Osteoblast (primary cell): ENCODE data around the gene SWAP70. TPM values are rescaled to one million over a fixed set of nuclear protein-coding genes. Genes with fewer than 3 reads are reported as not detected.
A peak's percentile ranks its signal among the peaks of the same experiment; 100 is the strongest.

Experiments used
- DNase-seq: peaks from one replicate; pipeline ENCODE4 v3.0.0; 2011; ENCODE audit warnings: low spot score, mixed read lengths; ENCODE audit not compliant: insufficient read length; ENCODE audit errors: missing footprints
- H2AFZ ChIP-seq: 2 replicates; pipeline ENCODE4 v1.6.0; 2011; ENCODE audit warnings: mild to moderate bottlenecking, low read length
- H3K27ac ChIP-seq: 2 replicates; pipeline ENCODE4 v1.5.1; 2011; ENCODE audit warnings: mild to moderate bottlenecking, low read depth, low read length, moderate library complexity
- H3K27me3 ChIP-seq: 2 replicates; pipeline ENCODE4 v1.6.0; 2012; ENCODE audit warnings: mild to moderate bottlenecking, control low read depth, inconsistent platforms, low read length, moderate library complexity; ENCODE audit not compliant: insufficient read depth
- H3K36me3 ChIP-seq: 2 replicates; pipeline ENCODE4 v1.5.1; 2011; ENCODE audit warnings: mild to moderate bottlenecking, low read length, control low read depth, moderate library complexity; ENCODE audit not compliant: insufficient read depth
- H3K4me1 ChIP-seq: 2 replicates; pipeline ENCODE4 v1.5.1; 2011; ENCODE audit warnings: mild to moderate bottlenecking, low read length, control low read depth, moderate library complexity; ENCODE audit not compliant: insufficient read depth
- H3K4me2 ChIP-seq: 2 replicates; pipeline ENCODE4 v1.6.0; 2011; ENCODE audit warnings: mild to moderate bottlenecking, low read length; ENCODE audit not compliant: insufficient read depth
- H3K4me3 ChIP-seq: fragments of 200-600 bp; sonication (generic); 3 replicates; pipeline ENCODE4 v1.5.1; 2012; ENCODE audit warnings: mild to moderate bottlenecking, low read length, inconsistent platforms; ENCODE audit not compliant: insufficient read depth
- H3K79me2 ChIP-seq: 2 replicates; pipeline ENCODE4 v1.6.0; 2012; ENCODE audit warnings: mild to moderate bottlenecking, low read length, control low read depth, inconsistent platforms; ENCODE audit not compliant: insufficient read depth
- H3K9me3 ChIP-seq: 2 replicates; pipeline ENCODE4 v1.5.1; 2011; ENCODE audit warnings: low read depth, low read length, control low read depth
- H4K20me1 ChIP-seq: 2 replicates; pipeline ENCODE4 v1.6.0; 2012; ENCODE audit warnings: mild to moderate bottlenecking, low read length, control low read depth; ENCODE audit not compliant: insufficient read depth
- total RNA-seq: library from RNA; depleted of rRNA; stranded (reverse); fragments of >200 nt; gene quantifications from 2 replicates; pipeline ENCODE4 v1.2.3, GENCODE V29; 2012
- TF ChIP-seq, protein P1 (sequence below): IDR thresholded peaks from 2 replicates; pipeline ENCODE4 v1.5.1; 2011; ENCODE audit warnings: mild to moderate bottlenecking, low read depth, low read length, moderate library complexity; ENCODE audit errors: extremely low read depth

SWAP70 gene
- total RNA-seq, 1 donor = 62.2 TPM

GRCh38 chr11:9688716-9689511 lies 25.0 kb downstream of the SWAP70 start:
- Histone ChIP-seq H3K4me3 (peak overlapping the region; percentile 24), H3K36me3 (no peaks in the 10 kb centered on the region), H3K79me2 (peaks cover 67% of the 10 kb centered on the region), H4K20me1 (peaks cover 10% of the 10 kb centered on the region), H2AFZ (peak overlapping the region; percentile 34), H3K27ac (peak overlapping the region; percentile 73), H3K4me1 (peaks cover 36% of the 10 kb centered on the region), H3K4me2 (peak overlapping the region; percentile 63), H3K9me3 (no peaks in the 10 kb centered on the region), H3K27me3 (no peaks in the 10 kb centered on the region)
- peak; percentile 68 for DNase-seq
- TF ChIP-seq, protein P1, sequence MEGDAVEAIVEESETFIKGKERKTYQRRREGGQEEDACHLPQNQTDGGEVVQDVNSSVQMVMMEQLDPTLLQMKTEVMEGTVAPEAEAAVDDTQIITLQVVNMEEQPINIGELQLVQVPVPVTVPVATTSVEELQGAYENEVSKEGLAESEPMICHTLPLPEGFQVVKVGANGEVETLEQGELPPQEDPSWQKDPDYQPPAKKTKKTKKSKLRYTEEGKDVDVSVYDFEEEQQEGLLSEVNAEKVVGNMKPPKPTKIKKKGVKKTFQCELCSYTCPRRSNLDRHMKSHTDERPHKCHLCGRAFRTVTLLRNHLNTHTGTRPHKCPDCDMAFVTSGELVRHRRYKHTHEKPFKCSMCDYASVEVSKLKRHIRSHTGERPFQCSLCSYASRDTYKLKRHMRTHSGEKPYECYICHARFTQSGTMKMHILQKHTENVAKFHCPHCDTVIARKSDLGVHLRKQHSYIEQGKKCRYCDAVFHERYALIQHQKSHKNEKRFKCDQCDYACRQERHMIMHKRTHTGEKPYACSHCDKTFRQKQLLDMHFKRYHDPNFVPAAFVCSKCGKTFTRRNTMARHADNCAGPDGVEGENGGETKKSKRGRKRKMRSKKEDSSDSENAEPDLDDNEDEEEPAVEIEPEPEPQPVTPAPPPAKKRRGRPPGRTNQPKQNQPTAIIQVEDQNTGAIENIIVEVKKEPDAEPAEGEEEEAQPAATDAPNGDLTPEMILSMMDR = no peak

DNA sequence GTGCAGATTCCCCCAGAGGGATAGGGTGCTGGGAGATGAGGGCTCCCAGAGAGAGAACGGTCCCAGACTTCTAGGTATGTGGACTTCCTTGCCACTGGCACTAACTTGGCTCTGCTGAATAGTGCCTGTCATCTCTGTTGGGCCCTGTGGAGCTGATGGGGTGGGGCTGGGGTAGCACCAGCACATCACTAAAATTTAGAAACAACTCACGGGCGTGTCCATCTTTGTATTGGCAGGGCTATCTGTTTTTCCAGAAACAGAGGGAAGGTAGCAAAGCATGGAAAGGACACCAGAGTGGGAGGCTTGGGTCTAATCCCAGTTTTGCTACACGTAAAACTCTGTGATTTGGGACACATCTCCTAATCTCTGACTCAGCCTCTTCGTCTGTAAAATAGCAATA lies 25.8 kb downstream of the SWAP70 start:
- Histone ChIP-seq H2AFZ (no peak overlapping the region), H3K36me3 (peaks cover 2% of the 10 kb centered on the region), H3K27ac (peak overlapping the region; percentile 73), H3K4me3 (no peak overlapping the region), H3K27me3 (no peaks in the 10 kb centered on the region), H3K4me2 (peak overlapping the region; percentile 63), H3K79me2 (peaks cover 63% of the 10 kb centered on the region), H3K9me3 (no peaks in the 10 kb centered on the region), H4K20me1 (peaks cover 13% of the 10 kb centered on the region), H3K4me1 (peaks cover 36% of the 10 kb centered on the region)
- peak; percentile 84 for DNase-seq
- TF ChIP-seq, protein P1 = no peak

GRCh38 chr11:9691865-9692264 lies 28.0 kb downstream of the SWAP70 start:
- Histone ChIP-seq H4K20me1 (peaks cover 13% of the 10 kb centered on the region), H3K4me2 (no peak overlapping the region), H3K4me3 (no peak overlapping the region), H3K27me3 (no peaks in the 10 kb centered on the region), H3K79me2 (peaks cover 55% of the 10 kb centered on the region), H3K9me3 (no peaks in the 10 kb centered on the region), H3K27ac (peak overlapping the region; percentile 6), H3K36me3 (peaks cover 14% of the 10 kb centered on the region), H3K4me1 (peaks cover 36% of the 10 kb centered on the region), H2AFZ (no peak overlapping the region)
- TF ChIP-seq, protein P1 = no peak
- peak; percentile 37 for DNase-seq

- peaks cover 49% of the 10 kb centered on the region for H3K79me2 ChIP-seq
- peaks cover 14% of the 10 kb centered on the region for H3K36me3 ChIP-seq
- DNase-seq = no peak
- H3K4me2 ChIP-seq = no peak overlapping the region
- TF ChIP-seq, protein P1 = no peak
- peaks cover 13% of the 10 kb centered on the region for H4K20me1 ChIP-seq
- peaks cover 33% of the 10 kb centered on the region for H3K4me1 ChIP-seq
- no peak overlapping the region for H2AFZ ChIP-seq
- H3K4me3 ChIP-seq = no peak overlapping the region
- no peak overlapping the region for H3K27ac ChIP-seq
- no peaks in the 10 kb centered on the region for H3K9me3 ChIP-seq
- H3K27me3 ChIP-seq = no peaks in the 10 kb centered on the region
Observed at GRCh38 chr11:9692691-9693090, 28.8 kb downstream of the SWAP70 start.
